H1 (cell line): Measurements from ENCODE around the gene PTPRO.

Source experiments
- POLR2AphosphoS5 ChIP-seq: IDR thresholded peaks from 2 replicates; pipeline ENCODE4 v1.6.1; 2011; ENCODE audit warnings: low read depth, low read length
- SP1 ChIP-seq: IDR thresholded peaks from 2 replicates; pipeline ENCODE4 v1.6.1; 2011; ENCODE audit warnings: low read depth, low read length
- TAF1 ChIP-seq: IDR thresholded peaks from 2 replicates; pipeline ENCODE4 v1.6.1; 2011; ENCODE audit warnings: mild to moderate bottlenecking, low read depth, low read length
- TF ChIP-seq, protein P1 (sequence below): fragments of 300-600 bp; sonication (generic); IDR thresholded peaks from 2 replicates; pipeline ENCODE4 v1.7.1; 2012; ENCODE audit warnings: low read length, moderate library complexity, mild to moderate bottlenecking, inconsistent platforms; ENCODE audit not compliant: insufficient replicate concordance
- TF ChIP-seq, protein P2 (sequence below): IDR thresholded peaks from 2 replicates; pipeline ENCODE4 v1.6.1; 2012; ENCODE audit warnings: inconsistent platforms
- TF ChIP-seq, protein P3 (sequence below), 3 experiments: IDR thresholded peaks; 1 replicate in 2 of 3; 2 replicates in 1 of 3; pipeline versions ENCODE4 v1.5.1 to v1.6.1; 2011; ENCODE audit warnings: low read length in 3 of 3, mild to moderate bottlenecking in 3 of 3, inconsistent platforms in 2 of 3, low read depth in 1 of 3, moderate library complexity in 1 of 3; ENCODE audit not compliant: insufficient read depth in 1 of 3; ENCODE audit errors: control extremely low read depth in 1 of 3
- TF ChIP-seq, protein P4 (sequence below): IDR thresholded peaks from 2 replicates; pipeline ENCODE4 v1.6.1; 2011; ENCODE audit warnings: low read length, improper control_type of control experiment

DNA sequence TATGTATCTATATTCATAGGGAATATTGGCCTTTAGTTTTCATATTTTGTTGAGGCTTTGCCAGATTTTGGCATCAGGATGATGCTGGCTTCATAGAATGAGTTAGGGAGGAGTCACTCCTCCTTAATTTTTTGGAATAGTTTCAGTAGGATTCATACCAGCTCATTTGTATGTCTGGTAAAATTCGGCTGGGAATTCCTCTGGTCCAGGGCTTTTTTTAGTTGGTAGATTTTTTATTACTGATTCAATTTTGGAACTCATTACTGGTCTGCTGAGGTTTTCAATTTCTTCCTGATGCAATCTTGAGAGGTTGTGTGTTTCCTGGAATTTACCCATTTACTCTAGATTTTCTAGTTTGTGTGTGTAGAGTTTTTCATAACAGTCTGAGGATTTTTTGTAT is 291.7 kb downstream of the PTPRO start:
- TF ChIP-seq, protein P1, sequence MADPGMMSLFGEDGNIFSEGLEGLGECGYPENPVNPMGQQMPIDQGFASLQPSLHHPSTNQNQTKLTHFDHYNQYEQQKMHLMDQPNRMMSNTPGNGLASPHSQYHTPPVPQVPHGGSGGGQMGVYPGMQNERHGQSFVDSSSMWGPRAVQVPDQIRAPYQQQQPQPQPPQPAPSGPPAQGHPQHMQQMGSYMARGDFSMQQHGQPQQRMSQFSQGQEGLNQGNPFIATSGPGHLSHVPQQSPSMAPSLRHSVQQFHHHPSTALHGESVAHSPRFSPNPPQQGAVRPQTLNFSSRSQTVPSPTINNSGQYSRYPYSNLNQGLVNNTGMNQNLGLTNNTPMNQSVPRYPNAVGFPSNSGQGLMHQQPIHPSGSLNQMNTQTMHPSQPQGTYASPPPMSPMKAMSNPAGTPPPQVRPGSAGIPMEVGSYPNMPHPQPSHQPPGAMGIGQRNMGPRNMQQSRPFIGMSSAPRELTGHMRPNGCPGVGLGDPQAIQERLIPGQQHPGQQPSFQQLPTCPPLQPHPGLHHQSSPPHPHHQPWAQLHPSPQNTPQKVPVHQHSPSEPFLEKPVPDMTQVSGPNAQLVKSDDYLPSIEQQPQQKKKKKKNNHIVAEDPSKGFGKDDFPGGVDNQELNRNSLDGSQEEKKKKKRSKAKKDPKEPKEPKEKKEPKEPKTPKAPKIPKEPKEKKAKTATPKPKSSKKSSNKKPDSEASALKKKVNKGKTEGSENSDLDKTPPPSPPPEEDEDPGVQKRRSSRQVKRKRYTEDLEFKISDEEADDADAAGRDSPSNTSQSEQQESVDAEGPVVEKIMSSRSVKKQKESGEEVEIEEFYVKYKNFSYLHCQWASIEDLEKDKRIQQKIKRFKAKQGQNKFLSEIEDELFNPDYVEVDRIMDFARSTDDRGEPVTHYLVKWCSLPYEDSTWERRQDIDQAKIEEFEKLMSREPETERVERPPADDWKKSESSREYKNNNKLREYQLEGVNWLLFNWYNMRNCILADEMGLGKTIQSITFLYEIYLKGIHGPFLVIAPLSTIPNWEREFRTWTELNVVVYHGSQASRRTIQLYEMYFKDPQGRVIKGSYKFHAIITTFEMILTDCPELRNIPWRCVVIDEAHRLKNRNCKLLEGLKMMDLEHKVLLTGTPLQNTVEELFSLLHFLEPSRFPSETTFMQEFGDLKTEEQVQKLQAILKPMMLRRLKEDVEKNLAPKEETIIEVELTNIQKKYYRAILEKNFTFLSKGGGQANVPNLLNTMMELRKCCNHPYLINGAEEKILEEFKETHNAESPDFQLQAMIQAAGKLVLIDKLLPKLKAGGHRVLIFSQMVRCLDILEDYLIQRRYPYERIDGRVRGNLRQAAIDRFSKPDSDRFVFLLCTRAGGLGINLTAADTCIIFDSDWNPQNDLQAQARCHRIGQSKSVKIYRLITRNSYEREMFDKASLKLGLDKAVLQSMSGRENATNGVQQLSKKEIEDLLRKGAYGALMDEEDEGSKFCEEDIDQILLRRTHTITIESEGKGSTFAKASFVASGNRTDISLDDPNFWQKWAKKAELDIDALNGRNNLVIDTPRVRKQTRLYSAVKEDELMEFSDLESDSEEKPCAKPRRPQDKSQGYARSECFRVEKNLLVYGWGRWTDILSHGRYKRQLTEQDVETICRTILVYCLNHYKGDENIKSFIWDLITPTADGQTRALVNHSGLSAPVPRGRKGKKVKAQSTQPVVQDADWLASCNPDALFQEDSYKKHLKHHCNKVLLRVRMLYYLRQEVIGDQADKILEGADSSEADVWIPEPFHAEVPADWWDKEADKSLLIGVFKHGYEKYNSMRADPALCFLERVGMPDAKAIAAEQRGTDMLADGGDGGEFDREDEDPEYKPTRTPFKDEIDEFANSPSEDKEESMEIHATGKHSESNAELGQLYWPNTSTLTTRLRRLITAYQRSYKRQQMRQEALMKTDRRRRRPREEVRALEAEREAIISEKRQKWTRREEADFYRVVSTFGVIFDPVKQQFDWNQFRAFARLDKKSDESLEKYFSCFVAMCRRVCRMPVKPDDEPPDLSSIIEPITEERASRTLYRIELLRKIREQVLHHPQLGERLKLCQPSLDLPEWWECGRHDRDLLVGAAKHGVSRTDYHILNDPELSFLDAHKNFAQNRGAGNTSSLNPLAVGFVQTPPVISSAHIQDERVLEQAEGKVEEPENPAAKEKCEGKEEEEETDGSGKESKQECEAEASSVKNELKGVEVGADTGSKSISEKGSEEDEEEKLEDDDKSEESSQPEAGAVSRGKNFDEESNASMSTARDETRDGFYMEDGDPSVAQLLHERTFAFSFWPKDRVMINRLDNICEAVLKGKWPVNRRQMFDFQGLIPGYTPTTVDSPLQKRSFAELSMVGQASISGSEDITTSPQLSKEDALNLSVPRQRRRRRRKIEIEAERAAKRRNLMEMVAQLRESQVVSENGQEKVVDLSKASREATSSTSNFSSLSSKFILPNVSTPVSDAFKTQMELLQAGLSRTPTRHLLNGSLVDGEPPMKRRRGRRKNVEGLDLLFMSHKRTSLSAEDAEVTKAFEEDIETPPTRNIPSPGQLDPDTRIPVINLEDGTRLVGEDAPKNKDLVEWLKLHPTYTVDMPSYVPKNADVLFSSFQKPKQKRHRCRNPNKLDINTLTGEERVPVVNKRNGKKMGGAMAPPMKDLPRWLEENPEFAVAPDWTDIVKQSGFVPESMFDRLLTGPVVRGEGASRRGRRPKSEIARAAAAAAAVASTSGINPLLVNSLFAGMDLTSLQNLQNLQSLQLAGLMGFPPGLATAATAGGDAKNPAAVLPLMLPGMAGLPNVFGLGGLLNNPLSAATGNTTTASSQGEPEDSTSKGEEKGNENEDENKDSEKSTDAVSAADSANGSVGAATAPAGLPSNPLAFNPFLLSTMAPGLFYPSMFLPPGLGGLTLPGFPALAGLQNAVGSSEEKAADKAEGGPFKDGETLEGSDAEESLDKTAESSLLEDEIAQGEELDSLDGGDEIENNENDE: no peak
- TF ChIP-seq, protein P2, sequence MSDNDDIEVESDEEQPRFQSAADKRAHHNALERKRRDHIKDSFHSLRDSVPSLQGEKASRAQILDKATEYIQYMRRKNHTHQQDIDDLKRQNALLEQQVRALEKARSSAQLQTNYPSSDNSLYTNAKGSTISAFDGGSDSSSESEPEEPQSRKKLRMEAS: no peak
- TF ChIP-seq, protein P3, sequence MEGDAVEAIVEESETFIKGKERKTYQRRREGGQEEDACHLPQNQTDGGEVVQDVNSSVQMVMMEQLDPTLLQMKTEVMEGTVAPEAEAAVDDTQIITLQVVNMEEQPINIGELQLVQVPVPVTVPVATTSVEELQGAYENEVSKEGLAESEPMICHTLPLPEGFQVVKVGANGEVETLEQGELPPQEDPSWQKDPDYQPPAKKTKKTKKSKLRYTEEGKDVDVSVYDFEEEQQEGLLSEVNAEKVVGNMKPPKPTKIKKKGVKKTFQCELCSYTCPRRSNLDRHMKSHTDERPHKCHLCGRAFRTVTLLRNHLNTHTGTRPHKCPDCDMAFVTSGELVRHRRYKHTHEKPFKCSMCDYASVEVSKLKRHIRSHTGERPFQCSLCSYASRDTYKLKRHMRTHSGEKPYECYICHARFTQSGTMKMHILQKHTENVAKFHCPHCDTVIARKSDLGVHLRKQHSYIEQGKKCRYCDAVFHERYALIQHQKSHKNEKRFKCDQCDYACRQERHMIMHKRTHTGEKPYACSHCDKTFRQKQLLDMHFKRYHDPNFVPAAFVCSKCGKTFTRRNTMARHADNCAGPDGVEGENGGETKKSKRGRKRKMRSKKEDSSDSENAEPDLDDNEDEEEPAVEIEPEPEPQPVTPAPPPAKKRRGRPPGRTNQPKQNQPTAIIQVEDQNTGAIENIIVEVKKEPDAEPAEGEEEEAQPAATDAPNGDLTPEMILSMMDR (IDR thresholded peaks at IDR 0.05; ENCODE audit: control extremely low read depth in 1 of 3, insufficient read depth in 1 of 3, low read depth in 1 of 3, low read length in 3 of 3): no peak
- TF ChIP-seq SP1 (no peak), TAF1 (no peak), POLR2AphosphoS5 (no peak)
- TF ChIP-seq, protein P4, sequence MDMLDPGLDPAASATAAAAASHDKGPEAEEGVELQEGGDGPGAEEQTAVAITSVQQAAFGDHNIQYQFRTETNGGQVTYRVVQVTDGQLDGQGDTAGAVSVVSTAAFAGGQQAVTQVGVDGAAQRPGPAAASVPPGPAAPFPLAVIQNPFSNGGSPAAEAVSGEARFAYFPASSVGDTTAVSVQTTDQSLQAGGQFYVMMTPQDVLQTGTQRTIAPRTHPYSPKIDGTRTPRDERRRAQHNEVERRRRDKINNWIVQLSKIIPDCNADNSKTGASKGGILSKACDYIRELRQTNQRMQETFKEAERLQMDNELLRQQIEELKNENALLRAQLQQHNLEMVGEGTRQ: no peak
